Sigmoid colon (tissue), 4 donors: ENCODE results near the gene UGT1A7.

ENCODE experiments used
- POLR2AphosphoS5 ChIP-seq, 4 donors: sonication (generic); formaldehyde crosslinking; IDR thresholded peaks; one replicate each; pipeline ENCODE4 v1.6.1; 2017; ENCODE audit warnings: antibody characterized with exemption in 4 of 4
- TF ChIP-seq, protein P1 (sequence below), 4 experiments: fragments of 450-650 bp in 3 of 4; fragments of 200-600 bp in 1 of 4; IDR thresholded peaks; one replicate each; pipeline ENCODE4 v1.5.1; 2016 to 2019; ENCODE audit warnings: antibody characterized with exemption in 4 of 4, mild to moderate bottlenecking in 3 of 4, moderate library complexity in 2 of 4

DNA sequence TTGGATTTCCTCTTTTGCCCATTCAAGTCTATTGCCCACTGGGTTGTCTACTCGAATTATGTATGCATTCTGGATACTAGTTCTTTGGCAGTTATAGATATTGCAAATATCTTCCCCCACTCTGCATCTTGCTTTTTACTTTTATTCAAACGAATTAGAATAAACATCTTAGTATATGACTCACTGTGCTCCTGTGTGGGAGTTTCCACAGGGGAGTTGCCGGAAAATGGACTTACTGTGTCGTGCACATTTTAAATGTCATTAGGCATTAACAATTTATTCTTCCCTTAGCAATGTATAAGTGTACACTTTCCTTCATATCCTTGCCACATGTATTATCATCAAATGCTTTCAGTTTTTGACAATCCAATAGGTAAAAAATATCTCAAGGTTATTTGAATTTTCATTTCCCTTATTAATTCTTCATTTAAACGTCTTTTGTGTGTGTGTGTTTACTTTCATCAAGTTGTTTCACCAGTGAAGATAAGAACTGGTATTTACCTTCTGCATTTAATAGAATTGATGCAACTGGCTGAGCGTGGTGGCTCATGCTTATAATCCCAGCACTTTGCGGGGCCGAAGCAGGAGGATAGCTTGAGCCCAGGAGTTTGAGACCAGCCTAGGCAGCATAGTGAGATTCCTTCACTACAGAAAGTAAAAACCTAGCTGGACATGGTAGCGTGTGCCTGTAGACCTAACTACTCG lies 26.4 kb downstream of the UGT1A7 start:
- TF ChIP-seq, protein P1, sequence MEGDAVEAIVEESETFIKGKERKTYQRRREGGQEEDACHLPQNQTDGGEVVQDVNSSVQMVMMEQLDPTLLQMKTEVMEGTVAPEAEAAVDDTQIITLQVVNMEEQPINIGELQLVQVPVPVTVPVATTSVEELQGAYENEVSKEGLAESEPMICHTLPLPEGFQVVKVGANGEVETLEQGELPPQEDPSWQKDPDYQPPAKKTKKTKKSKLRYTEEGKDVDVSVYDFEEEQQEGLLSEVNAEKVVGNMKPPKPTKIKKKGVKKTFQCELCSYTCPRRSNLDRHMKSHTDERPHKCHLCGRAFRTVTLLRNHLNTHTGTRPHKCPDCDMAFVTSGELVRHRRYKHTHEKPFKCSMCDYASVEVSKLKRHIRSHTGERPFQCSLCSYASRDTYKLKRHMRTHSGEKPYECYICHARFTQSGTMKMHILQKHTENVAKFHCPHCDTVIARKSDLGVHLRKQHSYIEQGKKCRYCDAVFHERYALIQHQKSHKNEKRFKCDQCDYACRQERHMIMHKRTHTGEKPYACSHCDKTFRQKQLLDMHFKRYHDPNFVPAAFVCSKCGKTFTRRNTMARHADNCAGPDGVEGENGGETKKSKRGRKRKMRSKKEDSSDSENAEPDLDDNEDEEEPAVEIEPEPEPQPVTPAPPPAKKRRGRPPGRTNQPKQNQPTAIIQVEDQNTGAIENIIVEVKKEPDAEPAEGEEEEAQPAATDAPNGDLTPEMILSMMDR (IDR thresholded peaks at IDR 0.05), result no peak
- TF ChIP-seq POLR2AphosphoS5 (IDR thresholded peaks at IDR 0.05), result no peak
